ENCODE measurements around the gene MRPL36. TPM values are rescaled to one million over a fixed set of nuclear protein-coding genes. Genes with fewer than 3 reads are reported as not detected.

MRPL36 gene
- total RNA-seq, 1 experiment from 2014 or later: 116 TPM

DNA sequence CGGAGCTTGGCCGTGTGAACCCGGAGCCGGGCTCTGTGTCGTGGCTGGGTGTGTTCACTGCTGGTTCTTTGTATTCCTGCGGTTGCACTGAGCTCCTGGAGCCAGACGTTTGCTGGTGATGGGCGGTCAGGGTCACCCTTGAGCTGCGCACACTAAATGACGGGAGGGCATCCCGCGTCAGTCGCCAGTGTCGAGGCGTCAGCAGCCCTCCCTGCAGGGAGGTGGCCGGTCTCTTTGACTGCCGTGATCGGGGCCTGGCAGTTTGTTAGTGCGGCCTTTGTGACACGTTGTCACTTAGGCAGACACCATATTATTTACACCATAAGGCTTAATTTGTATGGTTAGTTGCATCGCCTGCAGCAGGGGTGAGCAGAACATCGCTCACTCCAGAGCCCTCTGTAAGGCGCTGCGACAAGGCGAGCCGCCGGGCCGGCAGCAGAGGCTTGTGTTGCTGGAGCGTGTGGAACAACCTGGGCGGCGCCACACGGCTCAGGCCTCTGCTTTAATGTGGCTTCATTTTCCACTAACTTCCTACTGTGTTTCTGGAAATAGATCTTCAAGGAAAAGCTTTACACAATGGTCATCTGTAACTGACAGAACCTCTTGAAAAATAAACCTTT is 9.9 kb upstream of the MRPL36 start:
- ATAC-seq: no peak
- intact Hi-C loops (cut with micrococcal nuclease): no loop called here
- ChIA-PET POLR2A (ENCODE audit: unreplicated experiment) (no interaction called here), CTCF (no interaction called here)
- Histone ChIP-seq H3K36me3 (ENCODE audit: low read depth, low read length) (peaks cover 78% of the 10 kb centered on the region), H3K27me3 (ENCODE audit: low read length) (no peaks in the 10 kb centered on the region), H3K9me3 (ENCODE audit: low read length) (no peaks in the 10 kb centered on the region), H3K4me3 (ENCODE audit: low read length) (no peak overlapping the region), H3K9me2 (replicated peaks; ENCODE audit: low read length) (no peaks in the 10 kb centered on the region), H2AFZ (ENCODE audit: low read length) (no peak overlapping the region), H3K9ac (ENCODE audit: low read length) (no peak overlapping the region), H3K79me2 (ENCODE audit: low read length) (peaks cover 78% of the 10 kb centered on the region), H3K4me2 (ENCODE audit: low read length) (no peak overlapping the region), H3K27ac (ENCODE audit: low read length) (no peak overlapping the region), H4K20me1 (ENCODE audit: low read length) (peaks cover 7% of the 10 kb centered on the region; the same call in 1 of the 2 replicates), H3K4me1 (ENCODE audit: insufficient read depth, low read length) (no peaks in the 10 kb centered on the region), H3F3A (ENCODE audit: low read length, unreplicated experiment) (no peaks in the 10 kb centered on the region)
- DNase-seq: no peak
- TF ChIP-seq, protein P1, sequence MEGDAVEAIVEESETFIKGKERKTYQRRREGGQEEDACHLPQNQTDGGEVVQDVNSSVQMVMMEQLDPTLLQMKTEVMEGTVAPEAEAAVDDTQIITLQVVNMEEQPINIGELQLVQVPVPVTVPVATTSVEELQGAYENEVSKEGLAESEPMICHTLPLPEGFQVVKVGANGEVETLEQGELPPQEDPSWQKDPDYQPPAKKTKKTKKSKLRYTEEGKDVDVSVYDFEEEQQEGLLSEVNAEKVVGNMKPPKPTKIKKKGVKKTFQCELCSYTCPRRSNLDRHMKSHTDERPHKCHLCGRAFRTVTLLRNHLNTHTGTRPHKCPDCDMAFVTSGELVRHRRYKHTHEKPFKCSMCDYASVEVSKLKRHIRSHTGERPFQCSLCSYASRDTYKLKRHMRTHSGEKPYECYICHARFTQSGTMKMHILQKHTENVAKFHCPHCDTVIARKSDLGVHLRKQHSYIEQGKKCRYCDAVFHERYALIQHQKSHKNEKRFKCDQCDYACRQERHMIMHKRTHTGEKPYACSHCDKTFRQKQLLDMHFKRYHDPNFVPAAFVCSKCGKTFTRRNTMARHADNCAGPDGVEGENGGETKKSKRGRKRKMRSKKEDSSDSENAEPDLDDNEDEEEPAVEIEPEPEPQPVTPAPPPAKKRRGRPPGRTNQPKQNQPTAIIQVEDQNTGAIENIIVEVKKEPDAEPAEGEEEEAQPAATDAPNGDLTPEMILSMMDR (conservative IDR thresholded peaks at IDR 0.05; ENCODE audit: low read depth, low read length): no peak
- no peak for TF ChIP-seq EZH2 (IDR thresholded peaks at IDR 0.05; ENCODE audit: low read length, unreplicated experiment)
- no peak for TF ChIP-seq EZH2phosphoT487 (IDR thresholded peaks at IDR 0.05; ENCODE audit: borderline replicate concordance, low read length)
- no TSS peak for BruUV-seq (replicated peaks)

GRCh38 chr5:1808439-1808838 is 8.8 kb upstream of the MRPL36 start:
- no peaks in the 10 kb centered on the region for H3K9me2 ChIP-seq (replicated peaks; ENCODE audit: low read length)
- TF ChIP-seq EZH2 (IDR thresholded peaks at IDR 0.05; ENCODE audit: low read length, unreplicated experiment) (no peak), EZH2phosphoT487 (IDR thresholded peaks at IDR 0.05; ENCODE audit: borderline replicate concordance, low read length) (no peak)
- TF ChIP-seq, protein P1 (conservative IDR thresholded peaks at IDR 0.05; ENCODE audit: low read depth, low read length): no peak
- intact Hi-C loops (cut with micrococcal nuclease): no loop called here
- H4K20me1 ChIP-seq (ENCODE audit: low read length): peaks cover 5% of the 10 kb centered on the region; the same call in 1 of the 2 replicates
- DNase-seq (no peak), ATAC-seq (no peak)
- H3K27me3 ChIP-seq (ENCODE audit: low read length): no peaks in the 10 kb centered on the region
- H3K4me3 ChIP-seq (ENCODE audit: low read length): no peak overlapping the region
- H3F3A ChIP-seq (ENCODE audit: low read length, unreplicated experiment): no peaks in the 10 kb centered on the region
- H2AFZ ChIP-seq (ENCODE audit: low read length): no peak overlapping the region
- no peak overlapping the region for H3K27ac ChIP-seq (ENCODE audit: low read length)
- no TSS peak for BruUV-seq (replicated peaks)
- H3K9me3 ChIP-seq (ENCODE audit: low read length): no peaks in the 10 kb centered on the region
- CTCF ChIA-PET: no interaction called here
- no peak overlapping the region for H3K4me2 ChIP-seq (ENCODE audit: low read length)
- H3K4me1 ChIP-seq (ENCODE audit: insufficient read depth, low read length): no peaks in the 10 kb centered on the region
- H3K36me3 ChIP-seq (ENCODE audit: low read depth, low read length): peaks cover 78% of the 10 kb centered on the region
- POLR2A ChIA-PET (ENCODE audit: unreplicated experiment): no interaction called here
- H3K79me2 ChIP-seq (ENCODE audit: low read length): peaks cover 89% of the 10 kb centered on the region
- H3K9ac ChIP-seq (ENCODE audit: low read length): no peak overlapping the region

DNA sequence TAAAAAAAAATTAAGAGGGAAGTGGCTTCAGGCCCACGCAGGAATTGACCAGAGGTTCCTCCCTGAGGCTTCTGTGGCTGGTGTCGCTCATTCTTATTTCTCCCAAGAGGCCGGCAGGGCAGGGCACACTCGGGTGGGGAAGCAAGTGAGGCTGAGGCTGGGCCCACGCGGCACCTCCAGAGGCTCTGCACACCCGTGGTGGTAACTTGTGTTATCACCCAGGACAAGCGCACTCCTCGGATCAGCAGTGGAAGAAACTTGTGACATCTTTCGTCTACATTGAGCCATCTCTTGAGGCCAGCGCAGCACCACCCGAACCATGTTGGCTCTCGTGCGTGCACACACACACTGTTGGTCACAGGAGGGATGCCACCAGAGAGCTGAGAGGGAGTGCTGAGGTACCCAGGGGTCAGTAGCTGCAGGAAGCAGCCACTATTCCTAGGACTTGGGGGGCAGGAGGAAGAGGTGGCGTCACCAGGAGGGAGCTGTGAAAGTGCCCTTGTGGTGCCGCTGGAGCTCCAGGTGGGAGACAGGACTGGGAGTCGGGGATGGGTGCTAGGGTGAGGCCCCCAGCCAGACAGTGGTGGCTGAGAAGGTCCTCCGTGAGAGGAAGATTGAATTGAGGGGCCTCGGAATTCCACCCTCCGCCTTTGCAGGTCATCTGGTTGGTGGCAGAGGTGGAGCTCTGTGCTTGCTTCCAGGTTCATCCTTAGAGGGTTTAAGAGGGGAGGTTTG is 8.0 kb upstream of the MRPL36 start:
- no peak overlapping the region for H2AFZ ChIP-seq (ENCODE audit: low read length)
- H3F3A ChIP-seq (ENCODE audit: low read length, unreplicated experiment): no peaks in the 10 kb centered on the region
- H3K79me2 ChIP-seq (ENCODE audit: low read length): peaks cover 97% of the 10 kb centered on the region
- H3K9ac ChIP-seq (ENCODE audit: low read length): no peak overlapping the region
- peaks cover 85% of the 10 kb centered on the region for H3K36me3 ChIP-seq (ENCODE audit: low read depth, low read length)
- intact Hi-C loops (cut with micrococcal nuclease): no loop called here
- no peak for DNase-seq
- no peak for TF ChIP-seq EZH2 (IDR thresholded peaks at IDR 0.05; ENCODE audit: low read length, unreplicated experiment)
- TF ChIP-seq, protein P1 (conservative IDR thresholded peaks at IDR 0.05; ENCODE audit: low read depth, low read length): no peak
- TF ChIP-seq EZH2phosphoT487 (IDR thresholded peaks at IDR 0.05; ENCODE audit: borderline replicate concordance, low read length): no peak
- POLR2A ChIA-PET (ENCODE audit: unreplicated experiment): no interaction called here
- H3K27ac ChIP-seq (ENCODE audit: low read length): no peak overlapping the region
- H4K20me1 ChIP-seq (ENCODE audit: low read length): peaks cover 3% of the 10 kb centered on the region; the same call in 1 of the 2 replicates
- no peak overlapping the region for H3K4me3 ChIP-seq (ENCODE audit: low read length)
- H3K9me2 ChIP-seq (replicated peaks; ENCODE audit: low read length): no peaks in the 10 kb centered on the region
- no peak overlapping the region for H3K4me2 ChIP-seq (ENCODE audit: low read length)
- BruUV-seq (replicated peaks): no TSS peak
- H3K4me1 ChIP-seq (ENCODE audit: insufficient read depth, low read length): peaks cover 6% of the 10 kb centered on the region
- no peaks in the 10 kb centered on the region for H3K9me3 ChIP-seq (ENCODE audit: low read length)
- no peaks in the 10 kb centered on the region for H3K27me3 ChIP-seq (ENCODE audit: low read length)
- CTCF ChIA-PET: no interaction called here
- ATAC-seq: no peak
